Fibroblast of skin of left quadriceps (primary cell): Measurements from ENCODE around the gene NPC1L1.

ENCODE experiments used
- DNase-seq, 2 experiments: peaks; one replicate each; pipeline ENCODE4 v3.0.0-alpha.2; 2013; ENCODE audit warnings: low read depth in 2 of 2

The NPC1L1 gene

GRCh38 chr7:44473295-44473694 lies 67.8 kb downstream of the NPC1L1 start:
- no peak for DNase-seq

DNA sequence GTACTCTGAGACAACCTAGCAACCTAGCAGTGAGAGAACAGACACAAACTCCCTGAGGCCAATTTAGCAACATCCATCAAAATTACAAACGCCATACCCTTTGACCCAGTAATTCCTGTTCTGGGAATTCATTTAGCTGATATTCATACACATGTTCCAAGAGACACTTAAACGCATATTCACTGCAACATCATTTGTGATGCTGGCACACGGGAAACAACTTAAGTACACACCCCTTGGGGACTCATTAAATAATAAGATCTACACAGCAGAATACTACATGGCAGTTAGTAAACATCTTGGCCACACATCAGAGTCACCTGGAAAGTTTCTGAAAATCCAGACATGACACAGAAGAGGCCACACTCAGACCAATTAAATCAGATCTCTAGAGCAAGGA lies 68.3 kb downstream of the NPC1L1 start:
- DNase-seq = no peak

DNA sequence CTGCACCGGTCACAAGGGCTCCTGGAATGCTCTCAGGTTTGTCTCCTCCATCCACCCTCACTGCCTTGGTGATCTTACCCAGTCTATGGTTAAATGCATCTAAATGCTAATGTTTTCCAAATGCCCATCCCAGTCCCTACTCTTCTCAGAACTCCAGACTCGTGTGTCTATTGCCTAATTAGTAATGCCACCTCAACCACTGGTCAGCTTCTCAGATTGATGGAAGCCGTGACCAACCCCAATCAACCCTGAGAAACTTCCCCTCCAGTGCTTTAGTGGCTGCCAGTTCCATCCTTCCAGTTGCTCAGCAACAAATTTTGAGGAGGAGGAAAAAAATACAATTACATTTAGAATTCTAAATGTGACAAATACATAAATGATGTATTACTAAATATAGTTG lies 69.3 kb downstream of the NPC1L1 start:
- DNase-seq = no peak

DNA sequence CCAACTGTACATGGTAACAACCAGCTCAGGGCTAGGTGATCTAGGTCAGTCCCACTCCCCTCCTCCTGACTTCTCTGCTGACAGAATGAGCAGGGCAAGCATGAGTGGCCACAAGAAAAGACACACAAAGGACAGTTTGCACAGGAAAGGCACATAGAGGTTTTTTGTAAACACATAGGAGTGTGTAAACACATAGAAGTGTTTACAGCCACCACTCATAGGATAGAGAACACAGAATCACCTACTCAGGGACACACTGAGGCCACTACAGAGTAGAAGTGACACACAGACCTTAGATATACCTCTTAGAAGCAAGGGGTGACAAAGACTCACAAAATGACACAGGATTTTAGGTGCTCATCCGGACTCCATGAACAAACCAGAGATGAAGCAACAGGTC lies 69.7 kb downstream of the NPC1L1 start:
- DNase-seq = no peak

GRCh38 chr7:44470628-44471245 lies 70.4 kb downstream of the NPC1L1 start:
- DNase-seq = no peak

DNA sequence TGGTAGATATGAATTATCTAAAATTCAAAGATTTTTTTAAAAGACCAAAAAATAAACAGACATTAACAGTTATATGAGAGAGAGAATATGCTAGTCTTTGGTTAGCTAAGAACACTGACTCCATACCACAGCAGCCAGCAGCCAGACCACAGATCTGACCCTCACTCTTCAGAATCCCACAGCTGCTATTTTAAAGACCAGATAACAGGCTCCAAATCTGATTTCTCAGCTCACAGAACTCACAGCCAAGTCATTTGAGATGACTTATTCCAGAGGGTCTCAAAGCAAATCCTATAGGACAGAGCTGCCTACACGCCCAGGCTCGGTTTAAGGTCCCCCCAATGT lies 71.0 kb downstream of the NPC1L1 start:
- DNase-seq = no peak

DNA sequence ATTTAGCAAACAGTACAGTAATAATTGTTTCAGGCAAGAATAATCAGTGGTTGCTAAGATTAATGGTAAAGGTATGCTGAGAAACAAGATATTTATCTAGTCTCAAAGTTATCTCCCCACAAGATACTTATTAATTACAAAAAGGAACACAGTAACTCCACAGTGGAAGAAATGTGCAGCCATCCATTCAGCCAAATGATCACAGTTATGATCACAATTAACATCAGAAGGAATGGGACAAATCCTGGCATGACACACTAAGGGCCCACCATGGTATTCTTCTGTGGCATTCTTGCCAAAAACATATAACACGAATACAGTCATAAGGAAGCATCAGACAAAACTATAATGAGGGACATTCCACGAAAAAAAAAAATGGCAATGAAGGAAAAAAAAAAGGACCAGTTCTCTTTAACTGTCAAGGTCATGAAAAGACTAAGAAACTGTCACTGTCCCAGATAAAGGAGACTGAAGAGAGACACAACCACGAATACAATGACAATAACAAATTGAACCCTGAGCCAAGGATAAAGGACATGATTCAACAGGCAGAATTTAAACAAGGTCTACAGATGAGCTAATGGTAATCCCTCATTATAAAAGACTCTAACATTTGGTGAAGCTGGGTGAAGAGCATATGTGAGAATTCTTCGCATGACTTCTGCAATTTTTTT lies 71.5 kb downstream of the NPC1L1 start:
- no peak for DNase-seq

DNA sequence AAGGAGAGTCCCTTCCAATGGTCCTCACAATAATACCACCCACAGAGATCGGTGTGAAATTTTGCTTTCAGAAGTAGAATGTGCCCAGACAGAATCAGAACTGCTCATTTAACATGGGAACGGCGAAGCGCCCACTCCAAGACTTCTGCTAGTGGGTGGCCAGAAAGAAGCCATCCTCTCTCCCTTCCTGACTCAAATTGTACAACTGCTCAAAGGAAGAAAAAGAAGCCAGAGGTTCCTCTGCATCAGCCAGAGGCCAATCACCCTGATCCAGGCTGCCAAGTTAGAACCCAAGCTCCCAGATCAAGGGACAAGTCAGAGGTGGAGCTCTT lies 73.9 kb downstream of the NPC1L1 start:
- no peak for DNase-seq

GRCh38 chr7:44466300-44467216 lies 74.6 kb downstream of the NPC1L1 start:
- no peak for DNase-seq

DNA sequence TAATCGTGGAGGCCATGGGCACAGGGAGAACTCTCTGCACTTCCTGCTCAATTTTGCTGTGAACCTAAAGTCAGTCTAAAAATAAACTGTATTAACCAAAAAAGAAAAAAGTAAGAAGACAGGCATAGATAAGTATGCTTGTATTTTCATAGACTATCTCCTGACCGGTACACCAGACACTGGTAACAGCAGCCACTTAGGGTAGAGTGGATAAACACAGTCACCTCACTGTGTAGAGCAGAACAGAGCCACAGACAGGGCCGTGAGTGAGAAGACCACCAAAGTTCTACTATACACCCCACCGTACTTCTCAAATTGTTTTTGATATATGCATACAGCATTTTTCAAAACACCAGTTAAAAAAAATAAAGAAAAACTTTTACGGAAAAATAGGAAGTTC lies 75.6 kb downstream of the NPC1L1 start:
- DNase-seq = no peak

- no peak for DNase-seq
These were observed 77.8 kb downstream of the NPC1L1 start for GRCh38 chr7:44463169-44463808.
